GM18508 (cell line): ENCODE data around the gene BCKDHA.
"Not testable (repeated sequence)": the region's sequence is repeated elsewhere in the genome, so short reads cannot be mapped to it uniquely, and the experiment has no call there.

Source experiments
- ATAC-seq: cut with Tn5 transposase; IDR thresholded peaks from one replicate; pipeline ENCODE4 v1.9.1; 2021; ENCODE audit warnings: moderate number of reproducible peaks; ENCODE audit not compliant: insufficient read depth, unreplicated experiment

BCKDHA gene

DNA sequence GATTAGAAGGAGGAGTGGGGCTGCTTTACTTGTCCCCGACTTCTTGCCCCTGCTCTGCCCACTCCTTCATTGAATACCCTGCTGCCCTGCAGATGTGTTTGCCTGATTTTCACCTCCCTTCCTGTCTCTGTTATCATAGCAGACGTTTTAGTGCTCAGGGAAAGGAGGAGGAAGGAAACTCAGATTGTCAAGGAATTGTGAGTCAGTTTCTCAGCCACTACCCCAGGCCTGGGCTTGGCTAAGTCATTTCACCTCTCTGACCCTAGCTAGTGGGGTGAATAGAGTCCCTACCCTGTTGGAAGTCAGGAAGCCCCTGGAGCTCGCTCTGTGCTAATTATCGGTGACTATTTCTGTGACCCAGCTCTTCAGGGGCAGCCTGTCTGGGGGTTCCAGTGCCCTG, 3.9 kb downstream of the BCKDHA start:
- ATAC-seq = no peak

DNA sequence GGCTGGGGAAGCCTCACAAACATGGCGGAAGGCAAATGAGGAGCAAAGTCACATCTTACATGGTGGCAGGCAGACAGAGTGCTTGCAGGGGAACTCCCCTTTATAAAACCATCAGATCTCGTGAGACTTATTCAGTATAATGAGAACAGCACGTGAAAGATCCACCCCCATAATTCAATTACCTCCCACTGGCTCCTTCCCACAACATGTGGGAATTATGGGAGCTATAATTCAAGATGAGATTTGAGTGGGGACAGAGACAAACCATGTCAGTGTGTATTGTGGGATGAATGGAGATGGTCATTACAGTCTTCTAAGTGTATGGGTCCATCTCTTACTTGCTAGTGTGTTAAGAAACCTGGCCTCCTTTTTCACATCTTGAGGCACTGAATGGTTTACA, 4.4 kb downstream of the BCKDHA start:
- no peak for ATAC-seq

DNA sequence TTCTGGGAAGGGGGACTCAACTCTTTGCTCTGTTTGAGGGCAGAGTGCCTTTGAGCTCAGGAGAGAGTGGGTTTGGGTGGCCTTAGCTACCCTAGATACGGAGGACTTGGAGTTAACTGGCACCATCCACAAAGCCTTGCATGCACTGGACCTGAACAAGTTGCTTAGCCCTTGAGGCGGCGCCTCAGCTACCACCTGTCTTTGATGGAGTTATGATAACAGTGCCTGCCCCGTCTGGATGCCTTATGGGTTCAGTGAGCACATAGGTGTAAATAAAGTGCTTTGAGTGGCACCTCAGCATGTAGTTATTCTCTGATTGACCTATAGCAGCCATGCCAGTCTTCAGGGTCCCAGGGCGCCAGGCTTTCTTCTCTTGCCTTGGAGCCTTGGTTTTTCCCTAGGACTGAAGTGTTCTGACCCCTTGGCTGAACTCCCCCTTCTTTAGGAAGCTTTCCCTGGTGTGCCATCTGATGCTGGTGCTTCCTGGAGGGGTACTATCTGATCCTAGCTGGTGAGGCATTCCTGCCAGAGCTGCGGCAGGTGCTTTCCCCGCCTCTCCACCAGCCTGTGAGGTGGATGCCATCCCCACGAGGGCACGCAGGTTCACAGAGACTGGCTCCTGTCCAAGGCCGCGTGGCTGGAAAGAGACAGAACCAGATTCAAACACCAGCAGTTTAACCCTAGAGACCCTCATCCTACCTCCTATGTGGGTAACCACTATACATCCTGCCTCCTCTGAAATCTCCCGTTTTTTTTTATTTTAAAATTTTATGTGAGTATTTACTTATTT, 5.8 kb downstream of the BCKDHA start:
- ATAC-seq = no peak

GRCh38 chr19:41405776-41406175, 8.2 kb downstream of the BCKDHA start:
- ATAC-seq = no peak

- ATAC-seq = no peak
Measured at GRCh38 chr19:41407271-41407670, 9.7 kb downstream of the BCKDHA start.

GRCh38 chr19:41408256-41408655, 10.6 kb downstream of the BCKDHA start:
- ATAC-seq = no peak

DNA sequence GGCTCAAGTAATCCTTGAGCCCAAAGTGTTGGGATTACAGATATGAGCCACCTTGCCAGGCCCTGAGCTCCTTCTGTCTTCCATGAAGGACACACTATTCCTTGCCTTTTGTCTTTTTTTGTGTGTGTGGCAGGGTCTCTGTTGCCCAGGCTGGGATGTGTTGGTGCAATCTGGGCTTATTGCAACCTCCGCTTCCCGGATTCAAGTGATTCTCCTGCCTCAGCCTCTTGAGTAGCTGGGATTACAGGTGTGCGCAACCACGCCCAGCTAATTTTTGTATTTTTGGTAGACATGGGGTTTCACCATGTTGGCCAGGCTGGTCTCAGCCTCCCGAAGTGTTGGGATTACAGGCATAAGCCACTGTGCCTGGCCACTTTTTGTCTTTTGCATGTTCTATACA, 11.2 kb downstream of the BCKDHA start:
- not testable (repeated sequence) for ATAC-seq

DNA sequence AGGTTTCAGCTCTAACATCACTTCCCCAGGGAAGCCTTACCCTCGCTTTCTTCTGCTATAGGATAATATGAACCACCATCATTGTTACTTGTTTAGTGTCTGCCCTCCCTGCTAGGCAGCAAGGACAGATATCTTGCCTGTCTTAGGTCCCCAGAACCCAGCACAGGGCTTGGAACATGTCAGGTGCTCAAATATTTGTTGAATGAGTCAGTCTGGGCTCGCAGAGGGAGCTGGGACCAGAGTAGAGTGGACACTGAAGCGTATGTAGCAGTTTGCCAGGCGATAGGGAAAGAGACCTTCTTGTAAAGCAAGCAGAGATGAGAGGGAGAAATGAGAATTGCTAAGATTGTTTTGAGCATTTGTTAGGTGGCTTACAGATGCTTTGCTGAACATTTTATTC, 11.7 kb downstream of the BCKDHA start:
- no peak for ATAC-seq

DNA sequence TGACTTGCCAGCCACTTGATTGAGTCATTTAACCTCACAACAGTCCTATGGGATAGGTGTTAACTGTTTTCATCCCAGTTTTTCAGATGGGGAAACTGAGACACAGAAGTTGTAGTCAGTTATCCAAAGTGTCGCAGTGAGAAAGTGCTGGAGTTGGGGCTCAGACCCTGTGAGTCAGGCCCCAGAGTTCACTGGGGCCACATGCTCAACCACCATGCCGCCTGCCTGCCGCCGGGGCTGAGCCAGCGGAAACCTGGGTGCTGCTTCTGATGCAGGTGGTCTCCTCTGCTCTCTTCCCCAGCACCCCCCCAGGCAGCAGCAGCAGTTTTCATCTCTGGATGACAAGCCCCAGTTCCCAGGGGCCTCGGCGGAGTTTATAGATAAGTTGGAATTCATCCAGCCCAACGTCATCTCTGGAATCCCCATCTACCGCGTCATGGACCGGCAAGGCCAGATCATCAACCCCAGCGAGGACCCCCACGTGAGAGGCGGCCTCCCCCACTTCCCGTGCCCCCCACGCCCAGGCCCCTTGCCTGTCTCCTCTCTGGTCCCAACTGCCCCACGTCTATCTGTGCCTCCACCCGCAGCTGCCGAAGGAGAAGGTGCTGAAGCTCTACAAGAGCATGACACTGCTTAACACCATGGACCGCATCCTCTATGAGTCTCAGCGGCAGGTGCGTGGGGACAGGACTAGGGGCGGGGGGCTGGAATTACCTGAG, 12.9 kb downstream of the BCKDHA start:
- ATAC-seq = no peak

GRCh38 chr19:41411100-41411967, 13.7 kb downstream of the BCKDHA start:
- ATAC-seq = no peak

- no peak for ATAC-seq
Measured at GRCh38 chr19:41411968-41412265, 14.3 kb downstream of the BCKDHA start.

GRCh38 chr19:41412953-41413352, 15.3 kb downstream of the BCKDHA start:
- ATAC-seq = no peak

GRCh38 chr19:41413947-41414346, 16.3 kb downstream of the BCKDHA start:
- no peak for ATAC-seq

DNA sequence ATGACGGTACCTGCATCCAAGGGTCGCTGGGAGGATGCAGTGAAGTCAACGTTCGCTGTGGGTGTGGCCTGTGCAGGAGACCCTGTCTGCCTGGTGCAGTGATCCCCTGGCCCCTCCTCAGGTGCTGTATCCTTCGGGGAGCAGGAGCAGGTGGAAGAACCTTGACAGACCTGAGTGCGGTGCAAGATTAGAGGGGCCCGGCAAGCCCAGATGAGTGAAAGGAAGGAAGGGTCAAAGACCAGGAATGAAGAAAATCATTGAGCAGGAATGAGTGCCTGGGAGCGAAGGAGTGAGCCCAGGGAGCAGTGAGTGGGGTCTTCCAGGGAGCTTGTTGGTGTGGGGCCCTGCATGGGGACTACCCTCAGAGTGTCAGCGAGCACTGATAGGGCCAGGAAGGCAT, 16.8 kb downstream of the BCKDHA start:
- no peak for ATAC-seq

GRCh38 chr19:41415154-41415571, 17.5 kb downstream of the BCKDHA start:
- no peak for ATAC-seq

- ATAC-seq = no peak
Measured at GRCh38 chr19:41416194-41416674, 18.6 kb downstream of the BCKDHA start.

- ATAC-seq = no peak
Measured at GRCh38 chr19:41420101-41420880, 22.7 kb downstream of the BCKDHA start.

DNA sequence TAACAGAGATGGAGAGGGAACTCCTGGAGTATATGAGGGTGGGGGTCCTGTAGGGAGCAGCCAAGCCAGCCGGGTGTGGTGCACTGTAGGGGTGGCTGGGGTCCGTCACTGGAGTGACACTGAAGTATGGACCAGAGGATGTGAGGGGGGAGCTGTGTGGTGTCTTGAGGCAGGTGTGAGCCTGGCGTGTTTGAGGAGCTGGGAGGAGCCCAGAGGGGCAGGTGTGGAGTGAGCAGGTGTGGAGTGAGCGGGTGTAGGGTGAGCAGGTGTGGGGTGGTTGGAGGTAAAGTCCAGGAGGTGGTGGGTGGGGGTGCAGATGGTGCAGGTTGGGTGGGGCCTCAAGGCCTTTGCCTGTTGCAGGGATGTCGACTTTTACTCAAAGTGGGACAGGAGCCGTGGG, 23.7 kb downstream of the BCKDHA start:
- no peak for ATAC-seq

DNA sequence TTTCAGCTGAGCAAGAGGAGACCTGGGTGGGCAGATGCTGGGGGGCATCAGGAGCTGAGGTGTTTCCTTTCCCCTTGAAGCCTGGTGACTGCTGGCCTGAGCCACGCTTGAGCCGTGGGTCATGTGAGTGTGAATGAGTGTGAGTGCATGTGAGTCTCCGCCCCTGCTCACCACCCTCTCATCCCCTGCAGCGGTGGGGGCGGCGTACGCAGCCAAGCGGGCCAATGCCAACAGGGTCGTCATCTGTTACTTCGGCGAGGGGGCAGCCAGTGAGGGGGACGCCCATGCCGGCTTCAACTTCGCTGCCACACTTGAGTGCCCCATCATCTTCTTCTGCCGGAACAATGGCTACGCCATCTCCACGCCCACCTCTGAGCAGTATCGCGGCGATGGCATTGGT, 24.4 kb downstream of the BCKDHA start:
- ATAC-seq = no peak

DNA sequence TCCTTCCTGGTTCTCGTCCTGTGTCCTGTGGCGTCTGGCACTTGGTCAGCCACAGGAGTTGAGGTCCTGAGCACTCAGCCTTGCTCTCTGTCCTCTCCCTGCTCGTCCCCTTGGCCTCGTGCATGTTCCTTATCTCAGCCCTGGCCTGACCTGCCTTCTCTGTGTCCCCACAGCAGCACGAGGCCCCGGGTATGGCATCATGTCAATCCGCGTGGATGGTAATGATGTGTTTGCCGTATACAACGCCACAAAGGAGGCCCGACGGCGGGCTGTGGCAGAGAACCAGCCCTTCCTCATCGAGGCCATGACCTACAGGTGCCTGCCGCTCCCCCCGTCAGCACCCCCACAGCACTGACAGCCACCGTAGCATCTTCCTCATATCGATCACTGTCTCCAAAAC, 24.8 kb downstream of the BCKDHA start:
- no peak for ATAC-seq
